Endodermal cell (in vitro differentiated cells): ENCODE results near the gene SDK1. TPM values are rescaled to one million over a fixed set of nuclear protein-coding genes. Genes with fewer than 3 reads are reported as not detected.

Source experiments
- DNase-seq: peaks from one replicate; pipeline ENCODE4 v3.0.0-alpha.2; 2017
- H3K27ac ChIP-seq: 2 replicates; pipeline ENCODE4 v1.5.1; 2013; ENCODE audit warnings: mild to moderate bottlenecking, low read depth, low read length, moderate library complexity
- H3K27me3 ChIP-seq: 2 replicates; pipeline ENCODE4 v1.6.1; 2013; ENCODE audit warnings: mild to moderate bottlenecking, low read length, moderate library complexity; ENCODE audit not compliant: insufficient read depth, control insufficient read depth, poor library complexity, severe bottlenecking
- H3K36me3 ChIP-seq: 2 replicates; pipeline ENCODE4 v1.7.0; 2013; ENCODE audit warnings: mild to moderate bottlenecking, low read length, moderate library complexity; ENCODE audit not compliant: control insufficient read depth, insufficient read depth
- H3K4me1 ChIP-seq: one replicate; pipeline ENCODE4 v1.7.0; 2013; ENCODE audit warnings: low read length; ENCODE audit not compliant: control insufficient read depth, insufficient read depth
- H3K4me3 ChIP-seq: 2 replicates; pipeline ENCODE4 v1.5.1; 2013; ENCODE audit warnings: mild to moderate bottlenecking, low read length, moderate library complexity
- H3K9ac ChIP-seq: 2 replicates; pipeline ENCODE4 v1.6.1; 2013; ENCODE audit warnings: mild to moderate bottlenecking, low read length, moderate library complexity; ENCODE audit not compliant: poor library complexity, severe bottlenecking; ENCODE audit errors: extremely low read depth
- H3K9me3 ChIP-seq: 2 replicates; pipeline ENCODE4 v1.6.1; 2013; ENCODE audit warnings: mild to moderate bottlenecking, low read length, moderate library complexity; ENCODE audit not compliant: control insufficient read depth
- H3K27ac Mint-ChIP-seq: 2 replicates; pipeline ENCODE4 v1.8.0; 2020; ENCODE audit warnings: mixed read lengths
- H3K27me3 Mint-ChIP-seq: 2 replicates; pipeline ENCODE4 v1.8.0; 2021; ENCODE audit warnings: mild to moderate bottlenecking, mixed read lengths; ENCODE audit not compliant: insufficient read depth
- H3K36me3 Mint-ChIP-seq: 2 replicates; pipeline ENCODE4 v1.8.0; 2020; ENCODE audit warnings: low read depth, mixed read lengths
- H3K4me1 Mint-ChIP-seq: 2 replicates; pipeline ENCODE4 v1.8.0; 2020; ENCODE audit warnings: mixed read lengths
- H3K4me3 Mint-ChIP-seq: 2 replicates; pipeline ENCODE4 v1.8.0; 2020; ENCODE audit warnings: mild to moderate bottlenecking, moderate library complexity, mixed read lengths
- H3K9me3 Mint-ChIP-seq: 2 replicates; pipeline ENCODE4 v1.8.0; 2020; ENCODE audit warnings: mild to moderate bottlenecking, mixed read lengths
- WGBS, 2 experiments: methylation state at CpG; one replicate each; pipeline versions ENCODE4 v1.1.5 to v1.1.7; 2013; ENCODE audit warnings: missing lambda C conversion rate in 2 of 2, mixed read lengths in 1 of 2; ENCODE audit not compliant: insufficient coverage in 1 of 2, insufficient read length in 1 of 2; 5-methylcytosine and 5-hydroxymethylcytosine counted together
- total RNA-seq, 2 donors: library from RNA; stranded (reverse); fragmentation: NEBNext Ultra II Directional in 1 of 2; extraction: Animal tissue kit (Norgen Biotek cat#: 25700) in 1 of 2; gene quantifications; 2 replicates in 1 of 2; 3 replicates in 1 of 2; pipeline ENCODE4 v1.2.1, GENCODE V29; 2021
- TF ChIP-seq, protein P1 (sequence below): fragments of 200-600 bp; sonication (generic); conservative IDR thresholded peaks from 2 replicates; pipeline ENCODE4 v1.5.0; 2021; ENCODE audit warnings: antibody characterized with exemption, mild to moderate bottlenecking

Gene SDK1
- total RNA-seq, 2 donors from 2014 or later = 22.7 to 23.1 TPM

DNA sequence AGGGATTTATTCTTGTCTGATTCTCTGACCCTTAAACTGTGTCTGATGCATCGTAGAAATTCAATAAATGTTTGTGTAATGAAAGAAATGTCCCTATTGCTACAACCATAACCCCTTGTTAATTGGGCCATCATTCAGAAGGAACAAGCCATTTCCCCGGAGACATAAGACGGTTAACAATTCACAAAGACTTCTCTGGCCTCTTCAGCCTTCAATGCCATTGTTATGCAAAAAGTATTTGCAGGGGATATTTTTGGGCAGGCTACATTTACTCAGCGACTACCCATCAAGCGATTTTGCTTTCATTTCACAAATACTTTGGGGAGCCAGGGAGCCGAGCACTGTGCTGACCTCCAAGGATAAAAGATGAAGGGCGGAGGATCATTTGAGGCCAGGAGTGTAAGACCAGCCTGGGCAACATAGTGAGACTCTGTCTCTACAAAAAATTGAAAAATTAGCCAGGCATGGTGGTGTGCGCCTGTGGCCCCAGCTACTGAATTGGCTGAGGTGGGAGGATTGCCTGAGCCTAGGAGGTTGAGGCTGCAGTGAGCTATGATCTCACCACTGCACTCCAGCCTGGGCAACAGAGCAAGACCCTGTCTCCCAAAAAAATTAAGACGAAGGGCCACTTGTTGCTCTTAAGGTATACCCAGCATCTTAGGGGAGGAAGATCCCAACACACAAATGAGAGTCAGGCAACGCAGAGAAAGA lies 20.0 kb upstream of the SDK1 start:
- Histone ChIP-seq H3K36me3 (no peaks in the 10 kb centered on the region), H3K27me3 (peaks cover 23% of the 10 kb centered on the region), H3K4me1 (no peaks in the 10 kb centered on the region), H3K9ac (no peak overlapping the region), H3K4me3 (no peak overlapping the region), H3K9me3 (no peaks in the 10 kb centered on the region), H3K27ac (no peak overlapping the region)
- Mint-ChIP-seq H3K4me1 (no peaks in the 10 kb centered on the region), H3K9me3 (no peaks in the 10 kb centered on the region), H3K27ac (no peak overlapping the region), H3K4me3 (no peak overlapping the region), H3K36me3 (no peaks in the 10 kb centered on the region), H3K27me3 (peaks cover 61% of the 10 kb centered on the region)
- no peak for DNase-seq
- 68 to 70% methylated on average over 9 to 10 of the region's 10 CpGs for WGBS, 2 experiments
- TF ChIP-seq, protein P1, sequence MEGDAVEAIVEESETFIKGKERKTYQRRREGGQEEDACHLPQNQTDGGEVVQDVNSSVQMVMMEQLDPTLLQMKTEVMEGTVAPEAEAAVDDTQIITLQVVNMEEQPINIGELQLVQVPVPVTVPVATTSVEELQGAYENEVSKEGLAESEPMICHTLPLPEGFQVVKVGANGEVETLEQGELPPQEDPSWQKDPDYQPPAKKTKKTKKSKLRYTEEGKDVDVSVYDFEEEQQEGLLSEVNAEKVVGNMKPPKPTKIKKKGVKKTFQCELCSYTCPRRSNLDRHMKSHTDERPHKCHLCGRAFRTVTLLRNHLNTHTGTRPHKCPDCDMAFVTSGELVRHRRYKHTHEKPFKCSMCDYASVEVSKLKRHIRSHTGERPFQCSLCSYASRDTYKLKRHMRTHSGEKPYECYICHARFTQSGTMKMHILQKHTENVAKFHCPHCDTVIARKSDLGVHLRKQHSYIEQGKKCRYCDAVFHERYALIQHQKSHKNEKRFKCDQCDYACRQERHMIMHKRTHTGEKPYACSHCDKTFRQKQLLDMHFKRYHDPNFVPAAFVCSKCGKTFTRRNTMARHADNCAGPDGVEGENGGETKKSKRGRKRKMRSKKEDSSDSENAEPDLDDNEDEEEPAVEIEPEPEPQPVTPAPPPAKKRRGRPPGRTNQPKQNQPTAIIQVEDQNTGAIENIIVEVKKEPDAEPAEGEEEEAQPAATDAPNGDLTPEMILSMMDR = no peak

DNA sequence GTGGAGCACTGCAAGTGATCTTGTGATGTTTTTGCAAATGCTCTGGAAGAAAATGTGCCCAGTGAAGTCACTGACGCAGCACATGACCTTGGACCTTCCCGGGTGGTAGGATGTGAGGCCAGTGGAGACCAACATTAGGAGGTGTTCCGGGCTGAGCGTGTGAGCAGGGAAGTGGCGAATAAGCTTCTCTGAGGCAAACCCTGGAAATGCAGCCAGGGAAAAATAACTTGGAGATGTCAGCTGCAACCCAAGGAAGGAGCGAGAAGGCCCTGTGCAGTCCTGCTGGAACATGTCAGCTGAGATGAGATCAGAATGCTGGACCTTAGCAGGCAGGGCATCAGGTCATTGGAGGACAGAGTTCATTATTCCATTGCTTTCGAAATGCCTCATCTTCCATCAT lies 18.6 kb upstream of the SDK1 start:
- peaks cover 64% of the 10 kb centered on the region for H3K27me3 Mint-ChIP-seq
- H3K9me3 ChIP-seq = no peaks in the 10 kb centered on the region

DNA sequence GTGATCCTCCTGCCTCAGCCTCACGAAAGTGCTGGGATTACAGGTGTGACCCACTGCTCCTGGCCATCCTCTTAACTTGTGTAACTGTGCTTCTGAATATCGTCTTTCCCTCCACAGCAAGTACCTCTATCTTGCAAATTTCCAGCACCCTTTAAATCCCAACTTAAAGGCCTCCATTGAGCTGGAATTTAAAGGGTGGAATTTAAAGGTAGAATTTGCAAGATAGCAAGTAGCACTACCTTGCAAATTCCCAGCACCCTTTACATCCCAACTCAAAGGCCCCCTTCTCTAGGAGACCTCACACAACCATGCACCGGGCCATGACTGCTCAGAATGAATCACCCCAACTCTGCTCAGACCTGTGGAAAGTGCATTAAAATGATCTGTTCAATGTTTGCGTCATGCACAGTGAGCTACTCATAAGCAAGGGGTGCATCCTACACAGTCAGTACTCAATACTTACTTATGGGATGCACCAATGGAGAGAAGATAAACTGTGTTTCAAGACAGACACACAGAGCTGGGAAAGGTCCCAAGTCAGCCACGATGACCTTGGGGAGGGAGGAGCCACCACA lies 17.8 kb upstream of the SDK1 start:
- Mint-ChIP-seq H3K4me1 (no peaks in the 10 kb centered on the region), H3K36me3 (no peaks in the 10 kb centered on the region), H3K4me3 (no peak overlapping the region), H3K27me3 (peaks cover 58% of the 10 kb centered on the region), H3K27ac (no peak overlapping the region), H3K9me3 (peaks cover 10% of the 10 kb centered on the region)
- H3K4me1 ChIP-seq = no peaks in the 10 kb centered on the region
- DNase-seq = no peak
- H3K36me3 ChIP-seq = no peaks in the 10 kb centered on the region
- H3K9ac ChIP-seq = no peak overlapping the region
- no peak overlapping the region for H3K27ac ChIP-seq
- no peak overlapping the region for H3K4me3 ChIP-seq
- H3K9me3 ChIP-seq = no peaks in the 10 kb centered on the region
- TF ChIP-seq, protein P1 = no peak
- 70 to 73% methylated on average over 4 to 5 of the region's 5 CpGs for WGBS, 2 experiments
- peaks cover 16% of the 10 kb centered on the region for H3K27me3 ChIP-seq

More for the DNA sequence above, 18.6 kb upstream of the SDK1 start:
- H3K36me3 Mint-ChIP-seq = no peaks in the 10 kb centered on the region
- no peak for DNase-seq
- peaks cover 22% of the 10 kb centered on the region for H3K27me3 ChIP-seq
- peaks cover 6% of the 10 kb centered on the region for H3K9me3 Mint-ChIP-seq
- no peaks in the 10 kb centered on the region for H3K4me1 ChIP-seq
- H3K4me1 Mint-ChIP-seq = no peaks in the 10 kb centered on the region
- H3K36me3 ChIP-seq = no peaks in the 10 kb centered on the region
- no peak overlapping the region for H3K27ac Mint-ChIP-seq
- H3K9ac ChIP-seq = no peak overlapping the region
- no peak overlapping the region for H3K27ac ChIP-seq
- H3K4me3 Mint-ChIP-seq = no peak overlapping the region
- WGBS, 2 experiments = 90 to 94% methylated on average over 7 of the region's 7 CpGs
- H3K4me3 ChIP-seq = no peak overlapping the region
- TF ChIP-seq, protein P1 = no peak
